ENCODE measurements around the gene CDH9.

Gene CDH9

DNA sequence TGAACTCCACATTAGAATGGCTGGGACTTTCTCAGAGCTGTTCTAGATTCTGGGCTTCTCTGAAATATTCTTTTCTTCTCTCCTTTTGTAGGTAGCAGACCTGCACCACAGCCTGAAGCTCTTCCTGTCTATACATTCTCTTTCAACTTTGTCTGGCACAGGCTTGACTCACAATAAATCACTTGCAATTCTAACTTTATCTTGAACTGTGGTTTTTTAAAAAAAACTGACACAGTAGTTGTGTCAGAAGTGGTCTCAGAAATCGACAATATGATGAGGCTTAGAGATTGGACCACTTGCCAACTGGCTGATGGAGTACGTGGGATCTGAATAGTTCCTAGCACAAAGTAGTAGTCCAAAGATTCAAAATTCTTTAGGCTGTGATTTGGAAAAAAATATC, 24.1 kb upstream of the CDH9 start:
- no peaks in the 10 kb centered on the region for H3K79me1 ChIP-seq (replicated peaks; ENCODE audit: low read length, poor library complexity, severe bottlenecking)
- no peak overlapping the region for H2AFZ ChIP-seq (ENCODE audit: low read depth, low read length)
- H3K14ac ChIP-seq (ENCODE audit: low read length in 2 of 2), result no peak overlapping the region
- H2BK120ac ChIP-seq (ENCODE audit: low read depth, low read length), result no peak overlapping the region
- no peaks in the 10 kb centered on the region for H3K36me3 ChIP-seq (ENCODE audit: control insufficient read depth in 1 of 2, insufficient read depth in 2 of 2, low read depth in 1 of 2, low read length in 2 of 2)
- H3K4me2 ChIP-seq (ENCODE audit: low read length, poor library complexity, severe bottlenecking), result no peak overlapping the region
- no peaks in the 10 kb centered on the region for H3K9me3 ChIP-seq (ENCODE audit: control insufficient read depth, low read length)
- no peak overlapping the region for H2AK5ac ChIP-seq (ENCODE audit: low read length, severe bottlenecking)
- H4K8ac ChIP-seq (ENCODE audit: low read length), result no peak overlapping the region
- no peak overlapping the region for H2BK15ac ChIP-seq (ENCODE audit: low read depth, poor library complexity, severe bottlenecking)
- no peak overlapping the region for H3K18ac ChIP-seq (ENCODE audit: low read depth in 1 of 2, low read length in 2 of 2)
- H3K27me3 ChIP-seq (ENCODE audit: control insufficient read depth in 1 of 2, insufficient read depth in 1 of 2, low read length in 2 of 2), result no peaks in the 10 kb centered on the region
- H4K91ac ChIP-seq (ENCODE audit: low read length), result no peak overlapping the region
- WGBS, result 85% methylated on average over 2 of the region's 2 CpGs
- H3K9ac ChIP-seq (ENCODE audit: low read length), result no peak overlapping the region
- H3K4ac ChIP-seq (ENCODE audit: low read depth in 1 of 2, low read length in 2 of 2), result no peak overlapping the region
- H3K27ac ChIP-seq (ENCODE audit: low read length, poor library complexity, severe bottlenecking), result no peak overlapping the region
- no peak overlapping the region for H2BK12ac ChIP-seq (ENCODE audit: low read length in 2 of 2)
- no peak overlapping the region for H3K4me3 ChIP-seq (ENCODE audit: insufficient read depth in 1 of 2, low read depth in 1 of 2, low read length in 2 of 2)
- H3K23ac ChIP-seq (ENCODE audit: low read length in 2 of 2), result no peak overlapping the region
- H3K4me1 ChIP-seq (ENCODE audit: control insufficient read depth, insufficient read depth, low read depth, low read length), result no peaks in the 10 kb centered on the region
- no peak for DNase-seq
- H2BK5ac ChIP-seq (ENCODE audit: low read depth, low read length, poor library complexity, severe bottlenecking), result no peak overlapping the region

GRCh38 chr5:27048510-27048909, 10.1 kb upstream of the CDH9 start:
- H2BK120ac ChIP-seq (ENCODE audit: low read depth, low read length), result no peak overlapping the region
- H3K14ac ChIP-seq (ENCODE audit: low read length in 2 of 2), result no peak overlapping the region
- H3K9ac ChIP-seq (ENCODE audit: low read length), result no peak overlapping the region
- no peak overlapping the region for H3K23ac ChIP-seq (ENCODE audit: low read length in 2 of 2)
- H4K91ac ChIP-seq (ENCODE audit: low read length), result no peak overlapping the region
- no peak for DNase-seq
- H3K27ac ChIP-seq (ENCODE audit: low read length, poor library complexity, severe bottlenecking), result no peak overlapping the region
- H3K4me3 ChIP-seq (ENCODE audit: insufficient read depth in 1 of 2, low read depth in 1 of 2, low read length in 2 of 2), result no peak overlapping the region
- no peak overlapping the region for H2BK5ac ChIP-seq (ENCODE audit: low read depth, low read length, poor library complexity, severe bottlenecking)
- H2AK5ac ChIP-seq (ENCODE audit: low read length, severe bottlenecking), result no peak overlapping the region
- no peak overlapping the region for H3K4me2 ChIP-seq (ENCODE audit: low read length, poor library complexity, severe bottlenecking)
- no peak overlapping the region for H4K8ac ChIP-seq (ENCODE audit: low read length)
- no peaks in the 10 kb centered on the region for H3K9me3 ChIP-seq (ENCODE audit: control insufficient read depth, low read length)
- H3K27me3 ChIP-seq (ENCODE audit: control insufficient read depth in 1 of 2, insufficient read depth in 1 of 2, low read length in 2 of 2), result no peaks in the 10 kb centered on the region
- no peaks in the 10 kb centered on the region for H3K4me1 ChIP-seq (ENCODE audit: control insufficient read depth, insufficient read depth, low read depth, low read length)
- no peak overlapping the region for H2BK12ac ChIP-seq (ENCODE audit: low read length in 2 of 2)
- H2AFZ ChIP-seq (ENCODE audit: low read depth, low read length), result no peak overlapping the region
- H3K79me1 ChIP-seq (replicated peaks; ENCODE audit: low read length, poor library complexity, severe bottlenecking), result no peaks in the 10 kb centered on the region
- H2BK15ac ChIP-seq (ENCODE audit: low read depth, poor library complexity, severe bottlenecking), result no peak overlapping the region
- no peaks in the 10 kb centered on the region for H3K36me3 ChIP-seq (ENCODE audit: control insufficient read depth in 1 of 2, insufficient read depth in 2 of 2, low read depth in 1 of 2, low read length in 2 of 2)
- H3K4ac ChIP-seq (ENCODE audit: low read depth in 1 of 2, low read length in 2 of 2), result no peak overlapping the region
- no peak overlapping the region for H3K18ac ChIP-seq (ENCODE audit: low read depth in 1 of 2, low read length in 2 of 2)

DNA sequence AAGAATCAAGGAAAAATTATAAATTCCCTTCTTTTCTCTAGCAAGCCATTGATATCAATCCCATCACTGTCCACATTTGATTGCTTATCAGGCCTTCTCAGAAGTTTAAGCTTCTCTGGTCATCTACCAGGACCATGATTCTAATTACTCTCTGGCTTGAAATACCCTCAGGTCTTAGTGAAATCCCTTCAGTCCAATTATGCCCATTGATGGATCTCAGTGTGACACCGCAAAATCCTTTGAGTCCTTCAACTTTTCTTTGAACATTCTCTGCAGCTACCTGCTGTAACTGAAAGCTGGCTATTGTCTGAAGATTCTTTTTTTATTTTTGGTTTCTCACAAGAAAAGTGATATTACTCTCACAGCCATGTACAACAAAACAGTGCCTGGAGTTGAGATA, 3.0 kb upstream of the CDH9 start:
- Histone ChIP-seq H2BK120ac (ENCODE audit: low read depth, low read length) (no peak overlapping the region), H2AFZ (ENCODE audit: low read depth, low read length) (no peak overlapping the region), H3K14ac (ENCODE audit: low read length in 2 of 2) (no peak overlapping the region), H3K9me3 (ENCODE audit: control insufficient read depth, low read length) (no peaks in the 10 kb centered on the region), H3K4me2 (ENCODE audit: low read length, poor library complexity, severe bottlenecking) (no peak overlapping the region), H3K9ac (ENCODE audit: low read length) (no peak overlapping the region), H4K91ac (ENCODE audit: low read length) (no peak overlapping the region), H3K23ac (ENCODE audit: low read length in 2 of 2) (no peak overlapping the region), H3K4me1 (ENCODE audit: control insufficient read depth, insufficient read depth, low read depth, low read length) (no peaks in the 10 kb centered on the region), H2AK5ac (ENCODE audit: low read length, severe bottlenecking) (no peak overlapping the region), H4K8ac (ENCODE audit: low read length) (no peak overlapping the region), H3K27ac (ENCODE audit: low read length, poor library complexity, severe bottlenecking) (no peak overlapping the region), H3K4me3 (ENCODE audit: insufficient read depth in 1 of 2, low read depth in 1 of 2, low read length in 2 of 2) (no peak overlapping the region), H3K79me1 (replicated peaks; ENCODE audit: low read length, poor library complexity, severe bottlenecking) (no peaks in the 10 kb centered on the region), H2BK12ac (ENCODE audit: low read length in 2 of 2) (no peak overlapping the region), H3K36me3 (ENCODE audit: control insufficient read depth in 1 of 2, insufficient read depth in 2 of 2, low read depth in 1 of 2, low read length in 2 of 2) (no peaks in the 10 kb centered on the region), H2BK15ac (ENCODE audit: low read depth, poor library complexity, severe bottlenecking) (no peak overlapping the region), H3K18ac (ENCODE audit: low read depth in 1 of 2, low read length in 2 of 2) (no peak overlapping the region), H3K4ac (ENCODE audit: low read depth in 1 of 2, low read length in 2 of 2) (no peak overlapping the region), H3K27me3 (ENCODE audit: control insufficient read depth in 1 of 2, insufficient read depth in 1 of 2, low read length in 2 of 2) (no peaks in the 10 kb centered on the region), H2BK5ac (ENCODE audit: low read depth, low read length, poor library complexity, severe bottlenecking) (no peak overlapping the region)
- 100% methylated on average over 1 of the region's 1 CpG for WGBS
- DNase-seq, result no peak

DNA sequence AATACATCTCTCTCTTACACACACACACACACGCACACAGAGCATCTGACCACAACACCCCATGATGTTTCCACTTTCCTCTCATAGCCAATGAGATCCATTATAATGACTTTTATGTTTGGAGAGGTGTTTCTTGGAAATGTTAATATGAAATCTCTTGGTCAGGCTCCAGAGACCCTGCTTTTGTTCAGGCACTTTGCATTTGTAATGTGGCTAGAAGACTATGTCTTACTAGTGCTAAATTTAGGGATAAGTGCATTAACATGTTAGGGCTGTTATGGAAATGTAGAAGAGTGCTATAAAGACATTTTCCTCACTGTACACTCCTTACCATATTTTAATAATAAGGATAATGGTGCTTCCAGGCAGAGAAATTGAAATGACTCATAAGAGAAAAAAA, 3.8 kb downstream of the CDH9 start:
- Histone ChIP-seq H3K79me1 (replicated peaks; ENCODE audit: low read length, poor library complexity, severe bottlenecking) (no peaks in the 10 kb centered on the region), H3K4me3 (ENCODE audit: insufficient read depth in 1 of 2, low read depth in 1 of 2, low read length in 2 of 2) (no peak overlapping the region), H4K8ac (ENCODE audit: low read length) (no peak overlapping the region), H3K36me3 (ENCODE audit: control insufficient read depth in 1 of 2, insufficient read depth in 2 of 2, low read depth in 1 of 2, low read length in 2 of 2) (no peaks in the 10 kb centered on the region), H3K4me1 (ENCODE audit: control insufficient read depth, insufficient read depth, low read depth, low read length) (no peaks in the 10 kb centered on the region), H4K91ac (ENCODE audit: low read length) (no peak overlapping the region), H2BK15ac (ENCODE audit: low read depth, poor library complexity, severe bottlenecking) (no peak overlapping the region), H3K4ac (ENCODE audit: low read depth in 1 of 2, low read length in 2 of 2) (no peak overlapping the region), H3K9me3 (ENCODE audit: control insufficient read depth, low read length) (no peaks in the 10 kb centered on the region), H2BK120ac (ENCODE audit: low read depth, low read length) (no peak overlapping the region), H2AK5ac (ENCODE audit: low read length, severe bottlenecking) (no peak overlapping the region), H3K18ac (ENCODE audit: low read depth in 1 of 2, low read length in 2 of 2) (no peak overlapping the region), H2BK5ac (ENCODE audit: low read depth, low read length, poor library complexity, severe bottlenecking) (no peak overlapping the region), H2AFZ (ENCODE audit: low read depth, low read length) (no peak overlapping the region), H3K27me3 (ENCODE audit: control insufficient read depth in 1 of 2, insufficient read depth in 1 of 2, low read length in 2 of 2) (no peaks in the 10 kb centered on the region), H3K4me2 (ENCODE audit: low read length, poor library complexity, severe bottlenecking) (no peak overlapping the region), H3K14ac (ENCODE audit: low read length in 2 of 2) (no peak overlapping the region), H2BK12ac (ENCODE audit: low read length in 2 of 2) (no peak overlapping the region), H3K9ac (ENCODE audit: low read length) (no peak overlapping the region), H3K27ac (ENCODE audit: low read length, poor library complexity, severe bottlenecking) (no peak overlapping the region), H3K23ac (ENCODE audit: low read length in 2 of 2) (no peak overlapping the region)
- no peak for DNase-seq
- WGBS, result no CpG with 5 or more reads among the region's 1 CpG

Measured in mesenchymal stem cell (in vitro differentiated cells and primary cell).